HL-60 (cell line): ENCODE data around the gene KANSL1.

Experiments used
- DNase-seq, 2 experiments: peaks; one replicate each; pipeline ENCODE4 v3.0.0-alpha.2; 2010 to 2020; ENCODE audit warnings: low read depth in 1 of 2, low spot score in 1 of 2
- H3K27ac ChIP-seq: fragments of 250-450 bp; sonication (Bioruptor Pico); replicated peaks from 2 replicates; pipeline ENCODE4 v1.5.1; 2020; ENCODE audit warnings: mild to moderate bottlenecking, moderate library complexity
- H3K27me3 ChIP-seq: fragments of 250-450 bp; sonication (Bioruptor Pico); 2 replicates; pipeline ENCODE4 v1.5.1; 2021; ENCODE audit warnings: mild to moderate bottlenecking, moderate library complexity; ENCODE audit not compliant: insufficient read depth, poor library complexity, severe bottlenecking
- H3K4me3 ChIP-seq: replicated peaks from 2 replicates; pipeline ENCODE4 v1.5.1; 2011; ENCODE audit warnings: mild to moderate bottlenecking, control low read depth, low read length; ENCODE audit not compliant: insufficient read depth
- GABPA ChIP-seq: IDR thresholded peaks from 2 replicates; pipeline ENCODE4 v1.6.1; 2012; ENCODE audit warnings: low read depth
- POLR2AphosphoS5 ChIP-seq: IDR thresholded peaks from 2 replicates; pipeline ENCODE4 v1.6.1; 2012; ENCODE audit warnings: low read depth
- SPI1 ChIP-seq: IDR thresholded peaks from 2 replicates; pipeline ENCODE4 v1.6.1; 2012; ENCODE audit warnings: low read depth, mild to moderate bottlenecking, borderline replicate concordance
- TF ChIP-seq, protein P1 (sequence below): IDR thresholded peaks from 2 replicates; pipeline ENCODE4 v1.6.1; 2012; ENCODE audit warnings: low read depth; ENCODE audit not compliant: insufficient replicate concordance
- TF ChIP-seq, protein P2 (sequence below): IDR thresholded peaks from one replicate; pipeline ENCODE4 v1.5.1; 2011; ENCODE audit warnings: low read length, control low read depth, inconsistent platforms; ENCODE audit not compliant: insufficient read depth

Gene KANSL1

DNA sequence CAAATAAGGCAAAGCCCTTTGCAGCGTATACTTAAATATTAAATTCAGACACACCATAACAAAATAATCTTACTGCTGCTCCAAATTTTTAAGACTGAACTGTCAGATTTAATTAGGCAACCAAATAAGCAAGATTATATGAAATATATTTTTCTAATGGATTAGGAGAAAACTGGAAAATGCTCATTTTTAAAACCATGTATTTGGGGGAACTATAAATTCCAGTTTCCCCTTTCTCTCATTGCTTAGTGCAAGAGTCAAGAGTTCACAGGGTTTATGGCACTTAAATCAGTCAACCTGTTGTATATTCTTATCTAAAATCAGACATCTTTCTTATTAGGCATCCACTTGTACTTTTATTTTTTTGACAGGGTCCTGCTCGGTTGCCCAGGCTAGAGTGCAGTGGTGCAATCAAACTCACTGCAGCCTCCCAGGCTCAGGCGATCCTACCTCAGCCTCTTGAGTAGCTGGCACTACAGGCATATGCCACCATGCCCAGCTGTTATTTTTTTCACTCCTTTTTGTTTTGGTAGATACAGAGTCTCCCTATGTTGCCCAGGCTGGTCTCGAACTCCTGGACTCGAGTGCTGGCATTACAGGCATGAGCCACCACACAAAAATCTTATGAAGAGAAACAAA, 2.1 kb upstream of the KANSL1 start:
- peak in 1 of 2 experiments; percentile 45 for DNase-seq
- H3K4me3 ChIP-seq: no peak overlapping the region
- peak overlapping the region; percentile 93 for H3K27ac ChIP-seq

GRCh38 chr17:46194393-46195216, 1.4 kb upstream of the KANSL1 start:
- Histone ChIP-seq H3K27ac (peak overlapping the region; percentile 93), H3K27me3 (no peaks in the 10 kb centered on the region), H3K4me3 (peak overlapping the region; percentile 94)
- DNase-seq: peak in 1 of 2 experiments; percentile 83
- TF ChIP-seq SPI1 (peak; percentile 90), POLR2AphosphoS5 (peak; percentile 34; the same call in 1 of the 2 replicates), GABPA (peak; percentile 66)
- TF ChIP-seq, protein P1, sequence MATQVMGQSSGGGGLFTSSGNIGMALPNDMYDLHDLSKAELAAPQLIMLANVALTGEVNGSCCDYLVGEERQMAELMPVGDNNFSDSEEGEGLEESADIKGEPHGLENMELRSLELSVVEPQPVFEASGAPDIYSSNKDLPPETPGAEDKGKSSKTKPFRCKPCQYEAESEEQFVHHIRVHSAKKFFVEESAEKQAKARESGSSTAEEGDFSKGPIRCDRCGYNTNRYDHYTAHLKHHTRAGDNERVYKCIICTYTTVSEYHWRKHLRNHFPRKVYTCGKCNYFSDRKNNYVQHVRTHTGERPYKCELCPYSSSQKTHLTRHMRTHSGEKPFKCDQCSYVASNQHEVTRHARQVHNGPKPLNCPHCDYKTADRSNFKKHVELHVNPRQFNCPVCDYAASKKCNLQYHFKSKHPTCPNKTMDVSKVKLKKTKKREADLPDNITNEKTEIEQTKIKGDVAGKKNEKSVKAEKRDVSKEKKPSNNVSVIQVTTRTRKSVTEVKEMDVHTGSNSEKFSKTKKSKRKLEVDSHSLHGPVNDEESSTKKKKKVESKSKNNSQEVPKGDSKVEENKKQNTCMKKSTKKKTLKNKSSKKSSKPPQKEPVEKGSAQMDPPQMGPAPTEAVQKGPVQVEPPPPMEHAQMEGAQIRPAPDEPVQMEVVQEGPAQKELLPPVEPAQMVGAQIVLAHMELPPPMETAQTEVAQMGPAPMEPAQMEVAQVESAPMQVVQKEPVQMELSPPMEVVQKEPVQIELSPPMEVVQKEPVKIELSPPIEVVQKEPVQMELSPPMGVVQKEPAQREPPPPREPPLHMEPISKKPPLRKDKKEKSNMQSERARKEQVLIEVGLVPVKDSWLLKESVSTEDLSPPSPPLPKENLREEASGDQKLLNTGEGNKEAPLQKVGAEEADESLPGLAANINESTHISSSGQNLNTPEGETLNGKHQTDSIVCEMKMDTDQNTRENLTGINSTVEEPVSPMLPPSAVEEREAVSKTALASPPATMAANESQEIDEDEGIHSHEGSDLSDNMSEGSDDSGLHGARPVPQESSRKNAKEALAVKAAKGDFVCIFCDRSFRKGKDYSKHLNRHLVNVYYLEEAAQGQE: peak; percentile 21
- TF ChIP-seq, protein P2, sequence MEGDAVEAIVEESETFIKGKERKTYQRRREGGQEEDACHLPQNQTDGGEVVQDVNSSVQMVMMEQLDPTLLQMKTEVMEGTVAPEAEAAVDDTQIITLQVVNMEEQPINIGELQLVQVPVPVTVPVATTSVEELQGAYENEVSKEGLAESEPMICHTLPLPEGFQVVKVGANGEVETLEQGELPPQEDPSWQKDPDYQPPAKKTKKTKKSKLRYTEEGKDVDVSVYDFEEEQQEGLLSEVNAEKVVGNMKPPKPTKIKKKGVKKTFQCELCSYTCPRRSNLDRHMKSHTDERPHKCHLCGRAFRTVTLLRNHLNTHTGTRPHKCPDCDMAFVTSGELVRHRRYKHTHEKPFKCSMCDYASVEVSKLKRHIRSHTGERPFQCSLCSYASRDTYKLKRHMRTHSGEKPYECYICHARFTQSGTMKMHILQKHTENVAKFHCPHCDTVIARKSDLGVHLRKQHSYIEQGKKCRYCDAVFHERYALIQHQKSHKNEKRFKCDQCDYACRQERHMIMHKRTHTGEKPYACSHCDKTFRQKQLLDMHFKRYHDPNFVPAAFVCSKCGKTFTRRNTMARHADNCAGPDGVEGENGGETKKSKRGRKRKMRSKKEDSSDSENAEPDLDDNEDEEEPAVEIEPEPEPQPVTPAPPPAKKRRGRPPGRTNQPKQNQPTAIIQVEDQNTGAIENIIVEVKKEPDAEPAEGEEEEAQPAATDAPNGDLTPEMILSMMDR: peak; percentile 58

More for the DNA sequence above, 2.1 kb upstream of the KANSL1 start:
- no peaks in the 10 kb centered on the region for H3K27me3 ChIP-seq
- TF ChIP-seq GABPA (no peak), SPI1 (no peak), POLR2AphosphoS5 (no peak)
- TF ChIP-seq, protein P1: no peak
- TF ChIP-seq, protein P2: no peak

GRCh38 chr17:46193626-46194392, 580 bp upstream of the KANSL1 start:
- Histone ChIP-seq H3K27me3 (no peaks in the 10 kb centered on the region), H3K4me3 (peak overlapping the region; percentile 94), H3K27ac (peak overlapping the region; percentile 93)
- TF ChIP-seq, protein P2: no peak
- TF ChIP-seq POLR2AphosphoS5 (peak; percentile 79), SPI1 (peak; percentile 93), GABPA (peak; percentile 87)
- TF ChIP-seq, protein P1: peak; percentile 41
- DNase-seq: peak; percentile 98 to 99
